Right atrium auricular region (tissue), 2 donors: Measurements from ENCODE around the gene CEACAM1. TPM values are rescaled to one million over a fixed set of nuclear protein-coding genes. Genes with fewer than 3 reads are reported as not detected.
"Not testable (repeated sequence)": the region's sequence is repeated elsewhere in the genome, so short reads cannot be mapped to it uniquely, and the experiment has no call there.

Experiments used
- DNase-seq: peaks from one replicate; pipeline ENCODE4 v3.0.0-alpha.2; 2019; ENCODE audit warnings: low spot score
- H3K27ac ChIP-seq, 2 donors: fragments of 200-600 bp; sonication (generic); 1 replicate in 1 of 2; 2 replicates in 1 of 2; pipeline ENCODE4 v1.5.1; 2016 to 2019
- H3K27me3 ChIP-seq, 2 donors: fragments of 200-600 bp; sonication (generic); one replicate each; pipeline versions ENCODE4 v1.5.1 to v1.6.0; 2017 to 2019
- H3K36me3 ChIP-seq: fragments of 200-600 bp; sonication (generic); one replicate; pipeline ENCODE4 v1.5.1; 2016
- H3K4me1 ChIP-seq, 2 donors: fragments of 200-600 bp; sonication (generic); one replicate each; pipeline versions ENCODE4 v1.5.1 to v1.6.0; 2017 to 2019
- H3K4me3 ChIP-seq, 2 donors: fragments of 200-600 bp; sonication (generic); 1 replicate in 1 of 2; 2 replicates in 1 of 2; pipeline ENCODE4 v1.5.1; 2017 to 2019; ENCODE audit warnings: mild to moderate bottlenecking in 1 of 2, moderate library complexity in 1 of 2
- H3K9me3 ChIP-seq, 2 donors: fragments of 200-600 bp; sonication (generic); one replicate each; pipeline ENCODE4 v1.5.1; 2019
- total RNA-seq, 2 donors: library from RNA; depleted of rRNA; stranded (reverse); fragments of >200 nt; gene quantifications; one replicate each; pipeline ENCODE4 v1.1.0, GENCODE V29; 2016
- TF ChIP-seq, protein P1 (sequence below), 2 donors: fragments of 200-600 bp; sonication (generic); IDR thresholded peaks; one replicate each; pipeline ENCODE4 v1.5.1; 2019; ENCODE audit warnings: antibody characterized with exemption in 2 of 2

CEACAM1 gene
- total RNA-seq, 2 donors from 2014 or later, result 0.78 to 0.94 TPM

DNA sequence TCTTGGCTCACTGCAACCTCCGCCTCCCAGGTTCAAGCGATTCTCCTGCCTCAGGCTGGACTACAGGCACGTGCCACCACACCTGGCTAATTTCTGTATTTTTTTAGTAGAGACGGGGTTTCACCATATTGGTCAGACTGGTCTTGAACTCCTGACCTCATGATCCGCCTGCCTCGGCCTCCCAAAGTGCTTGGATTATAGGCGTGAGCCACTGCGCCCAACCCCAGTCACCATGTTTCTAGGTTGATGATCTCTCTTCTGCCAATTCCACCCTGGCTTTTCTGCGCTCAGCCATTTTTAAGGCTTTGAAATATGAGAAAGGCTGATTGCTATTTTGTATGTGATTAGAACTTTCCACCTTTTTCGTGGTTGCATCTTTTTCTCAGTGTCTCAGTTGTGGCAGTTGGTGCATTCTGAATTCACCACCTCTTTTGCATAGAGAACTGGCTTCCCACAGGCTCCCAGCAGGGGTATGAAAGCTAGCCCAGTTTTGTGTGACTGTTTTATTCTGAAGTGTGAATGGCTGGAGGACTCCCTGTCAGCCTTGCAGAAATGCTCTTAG lies 15.5 kb downstream of the CEACAM1 start:
- H3K4me1 ChIP-seq, result no peaks in the 10 kb centered on the region
- no peaks in the 10 kb centered on the region for H3K27me3 ChIP-seq
- TF ChIP-seq, protein P1, sequence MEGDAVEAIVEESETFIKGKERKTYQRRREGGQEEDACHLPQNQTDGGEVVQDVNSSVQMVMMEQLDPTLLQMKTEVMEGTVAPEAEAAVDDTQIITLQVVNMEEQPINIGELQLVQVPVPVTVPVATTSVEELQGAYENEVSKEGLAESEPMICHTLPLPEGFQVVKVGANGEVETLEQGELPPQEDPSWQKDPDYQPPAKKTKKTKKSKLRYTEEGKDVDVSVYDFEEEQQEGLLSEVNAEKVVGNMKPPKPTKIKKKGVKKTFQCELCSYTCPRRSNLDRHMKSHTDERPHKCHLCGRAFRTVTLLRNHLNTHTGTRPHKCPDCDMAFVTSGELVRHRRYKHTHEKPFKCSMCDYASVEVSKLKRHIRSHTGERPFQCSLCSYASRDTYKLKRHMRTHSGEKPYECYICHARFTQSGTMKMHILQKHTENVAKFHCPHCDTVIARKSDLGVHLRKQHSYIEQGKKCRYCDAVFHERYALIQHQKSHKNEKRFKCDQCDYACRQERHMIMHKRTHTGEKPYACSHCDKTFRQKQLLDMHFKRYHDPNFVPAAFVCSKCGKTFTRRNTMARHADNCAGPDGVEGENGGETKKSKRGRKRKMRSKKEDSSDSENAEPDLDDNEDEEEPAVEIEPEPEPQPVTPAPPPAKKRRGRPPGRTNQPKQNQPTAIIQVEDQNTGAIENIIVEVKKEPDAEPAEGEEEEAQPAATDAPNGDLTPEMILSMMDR (IDR thresholded peaks at IDR 0.05), result no peak
- no peak overlapping the region for H3K4me3 ChIP-seq
- no peaks in the 10 kb centered on the region for H3K36me3 ChIP-seq
- H3K27ac ChIP-seq, result no peak overlapping the region
- no peak for DNase-seq
- H3K9me3 ChIP-seq, result peaks cover 0 to 8% of the 10 kb centered on the region in 2 donors

DNA sequence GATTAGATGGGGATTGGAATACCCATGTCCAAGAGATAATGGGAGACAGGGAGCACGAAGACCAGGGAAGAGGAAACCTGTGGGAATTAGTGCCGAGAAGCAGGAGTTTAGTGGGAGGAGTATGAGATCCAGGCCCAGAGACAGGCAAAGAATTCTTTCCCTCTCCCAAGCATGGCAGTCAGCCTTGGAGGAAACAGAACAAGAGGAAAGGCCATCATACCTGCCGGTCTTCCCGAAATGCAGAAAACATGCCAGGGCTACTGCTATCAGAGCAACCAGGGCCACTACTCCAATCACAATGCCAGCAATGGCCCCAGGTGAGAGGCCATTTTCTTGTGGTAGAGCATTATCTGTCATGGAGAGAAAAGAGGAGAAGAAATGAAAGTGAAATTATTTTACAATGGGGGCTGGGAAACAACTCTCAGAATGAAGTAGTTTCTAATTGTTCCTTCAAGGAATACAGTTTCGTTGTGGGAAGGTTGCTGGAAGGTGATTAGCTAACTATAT lies 16.1 kb downstream of the CEACAM1 start:
- no peaks in the 10 kb centered on the region for H3K27me3 ChIP-seq
- H3K4me1 ChIP-seq, result no peaks in the 10 kb centered on the region
- TF ChIP-seq, protein P1 (IDR thresholded peaks at IDR 0.05), result no peak
- H3K9me3 ChIP-seq, result peaks cover 0 to 8% of the 10 kb centered on the region in 2 donors
- H3K4me3 ChIP-seq, result no peak overlapping the region
- DNase-seq, result no peak
- H3K36me3 ChIP-seq, result no peaks in the 10 kb centered on the region
- H3K27ac ChIP-seq, result no peak overlapping the region

DNA sequence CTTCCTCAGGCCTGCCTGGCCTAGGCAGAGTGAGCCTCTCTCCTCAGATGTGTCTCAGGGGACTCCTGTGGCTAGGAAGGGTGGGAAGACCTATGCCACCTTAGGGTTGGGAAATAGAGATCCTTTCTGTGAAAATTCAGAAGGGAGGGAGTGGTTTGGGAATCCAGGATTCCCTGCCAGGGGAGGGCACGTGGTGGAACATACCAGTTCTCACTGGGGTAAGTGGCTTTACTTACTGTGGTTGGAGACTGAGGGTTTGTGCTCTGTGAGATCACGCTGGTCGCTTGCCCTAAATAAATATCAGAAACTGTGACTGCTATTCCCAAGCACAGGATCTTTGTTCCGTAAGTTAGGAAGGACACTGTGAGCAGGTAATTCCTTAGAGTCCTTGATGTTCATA lies 16.9 kb downstream of the CEACAM1 start:
- H3K36me3 ChIP-seq, result no peaks in the 10 kb centered on the region
- H3K27ac ChIP-seq, result no peak overlapping the region
- H3K4me1 ChIP-seq, result no peaks in the 10 kb centered on the region
- TF ChIP-seq, protein P1 (IDR thresholded peaks at IDR 0.05), result no peak
- no peaks in the 10 kb centered on the region for H3K27me3 ChIP-seq
- DNase-seq, result no peak
- H3K4me3 ChIP-seq, result no peak overlapping the region
- no peaks in the 10 kb centered on the region for H3K9me3 ChIP-seq

GRCh38 chr19:42508892-42509444 lies 19.3 kb downstream of the CEACAM1 start:
- Histone ChIP-seq H3K4me3 (no peak overlapping the region), H3K4me1 (no peaks in the 10 kb centered on the region), H3K27me3 (no peaks in the 10 kb centered on the region), H3K36me3 (no peaks in the 10 kb centered on the region), H3K27ac (no peak overlapping the region), H3K9me3 (no peaks in the 10 kb centered on the region)
- TF ChIP-seq, protein P1 (IDR thresholded peaks at IDR 0.05), result no peak
- no peak for DNase-seq

DNA sequence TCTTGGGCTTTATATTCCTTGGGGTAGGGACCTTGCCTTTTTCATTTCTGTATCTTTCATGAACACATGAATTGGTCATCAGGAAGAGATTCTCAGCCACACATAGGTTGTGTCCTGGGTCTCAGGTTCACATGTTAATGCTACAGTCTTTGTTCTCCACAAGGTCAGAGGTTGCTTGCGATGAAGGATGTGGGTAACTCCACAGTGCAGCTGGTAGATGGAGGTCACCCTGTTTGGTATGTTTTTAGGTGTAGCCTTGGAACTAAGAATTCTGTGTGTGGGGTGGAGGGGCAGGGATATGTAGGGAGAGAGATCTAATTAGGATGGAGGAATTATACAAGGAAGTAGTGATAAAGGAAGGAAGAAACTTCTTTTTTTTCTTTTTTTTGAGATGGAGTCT lies 23.2 kb downstream of the CEACAM1 start:
- Histone ChIP-seq H3K36me3 (no peaks in the 10 kb centered on the region), H3K4me1 (no peaks in the 10 kb centered on the region), H3K4me3 (no peak overlapping the region), H3K27ac (no peak overlapping the region), H3K9me3 (no peaks in the 10 kb centered on the region), H3K27me3 (no peaks in the 10 kb centered on the region)
- no peak for DNase-seq
- TF ChIP-seq, protein P1 (IDR thresholded peaks at IDR 0.05), result no peak

GRCh38 chr19:42501733-42502132 lies 26.5 kb downstream of the CEACAM1 start:
- DNase-seq, result no peak
- Histone ChIP-seq H3K4me1 (peaks cover 0 to 10% of the 10 kb centered on the region in 2 donors), H3K36me3 (no peaks in the 10 kb centered on the region), H3K27me3 (no peaks in the 10 kb centered on the region), H3K4me3 (no peak overlapping the region), H3K9me3 (no peaks in the 10 kb centered on the region), H3K27ac (no peak overlapping the region)
- TF ChIP-seq, protein P1 (IDR thresholded peaks at IDR 0.05), result no peak

GRCh38 chr19:42501243-42501642 lies 27.0 kb downstream of the CEACAM1 start:
- not testable (repeated sequence) for H3K9me3 ChIP-seq, H3K27me3 ChIP-seq, DNase-seq, H3K36me3 ChIP-seq, H3K27ac ChIP-seq, H3K4me3 ChIP-seq
- H3K4me1 ChIP-seq, result peaks cover 0 to 10% of the 10 kb centered on the region in 2 donors
